GM23248 (cell line): ENCODE data around the gene SSBP2.

Experiments used
- EZH2 ChIP-seq: fragments of 200-600 bp; sonication (generic); IDR thresholded peaks from 2 replicates; pipeline ENCODE4 v1.6.1; 2018; ENCODE audit warnings: antibody characterized with exemption, mild to moderate bottlenecking; ENCODE audit not compliant: insufficient read depth, poor library complexity, severe bottlenecking
- EZH2phosphoT487 ChIP-seq: fragments of 200-600 bp; sonication (generic); IDR thresholded peaks from 2 replicates; pipeline ENCODE4 v1.6.1; 2018; ENCODE audit warnings: antibody characterized with exemption, moderate library complexity, mild to moderate bottlenecking, low read depth; ENCODE audit not compliant: insufficient read depth

- TF ChIP-seq EZH2 (no peak), EZH2phosphoT487 (no peak)
Measured at GRCh38 chr5:81405126-81405891, 345.6 kb downstream of the SSBP2 start.
